Skeletal muscle satellite cell (primary cell): ENCODE measurements around the gene ZNF334.

Experiments used
- H3K27me3 ChIP-seq: 2 replicates; pipeline ENCODE4 v1.7.0; 2013; ENCODE audit warnings: low read length; ENCODE audit not compliant: control insufficient read depth, insufficient read depth
- H3K36me3 ChIP-seq: 2 replicates; pipeline ENCODE4 v1.7.0; 2013; ENCODE audit warnings: mild to moderate bottlenecking, control low read depth, low read length; ENCODE audit not compliant: insufficient read depth
- H3K4me1 ChIP-seq: 2 replicates; pipeline ENCODE4 v1.7.0; 2013; ENCODE audit warnings: low read length; ENCODE audit not compliant: control insufficient read depth, insufficient read depth
- H3K4me2 ChIP-seq: 2 replicates; pipeline ENCODE4 v1.7.0; 2013; ENCODE audit warnings: mild to moderate bottlenecking, low read length
- H3K4me3 ChIP-seq: 2 replicates; pipeline ENCODE4 v1.7.0; 2013; ENCODE audit warnings: low read length
- H3K9ac ChIP-seq: 2 replicates; pipeline ENCODE4 v1.7.0; 2013; ENCODE audit warnings: mild to moderate bottlenecking, low read depth, low read length, moderate library complexity
- H3K9me3 ChIP-seq: replicated peaks from 2 replicates; pipeline ENCODE4 v1.7.0; 2013; ENCODE audit warnings: mild to moderate bottlenecking, control low read depth, low read length

ZNF334 gene

GRCh38 chr20:46509523-46509922 is 3.8 kb downstream of the ZNF334 start:
- Histone ChIP-seq H3K9me3 (no peaks in the 10 kb centered on the region), H3K27me3 (no peaks in the 10 kb centered on the region), H3K9ac (no peak overlapping the region), H3K4me2 (no peak overlapping the region), H3K4me1 (peaks cover 4% of the 10 kb centered on the region), H3K36me3 (no peaks in the 10 kb centered on the region), H3K4me3 (no peak overlapping the region)

- Histone ChIP-seq H3K9me3 (peaks cover 2% of the 10 kb centered on the region), H3K4me3 (no peak overlapping the region), H3K4me1 (no peaks in the 10 kb centered on the region), H3K36me3 (no peaks in the 10 kb centered on the region), H3K27me3 (no peaks in the 10 kb centered on the region), H3K4me2 (no peak overlapping the region), H3K9ac (no peak overlapping the region)
These were observed 5.5 kb downstream of the ZNF334 start for GRCh38 chr20:46507760-46508407.

- Histone ChIP-seq H3K36me3 (no peaks in the 10 kb centered on the region), H3K4me3 (no peak overlapping the region), H3K27me3 (no peaks in the 10 kb centered on the region), H3K4me1 (no peaks in the 10 kb centered on the region), H3K4me2 (no peak overlapping the region), H3K9me3 (peaks cover 22% of the 10 kb centered on the region), H3K9ac (no peak overlapping the region)
These were observed 7.9 kb downstream of the ZNF334 start for GRCh38 chr20:46505506-46505905.

GRCh38 chr20:46501961-46502360 is 11.4 kb downstream of the ZNF334 start:
- Histone ChIP-seq H3K27me3 (no peaks in the 10 kb centered on the region), H3K4me1 (no peaks in the 10 kb centered on the region), H3K36me3 (no peaks in the 10 kb centered on the region), H3K4me3 (no peak overlapping the region), H3K4me2 (no peak overlapping the region), H3K9me3 (peaks cover 28% of the 10 kb centered on the region), H3K9ac (no peak overlapping the region)

GRCh38 chr20:46501337-46501942 is 11.9 kb downstream of the ZNF334 start:
- Histone ChIP-seq H3K9ac (no peak overlapping the region), H3K36me3 (no peaks in the 10 kb centered on the region), H3K9me3 (peaks cover 28% of the 10 kb centered on the region), H3K4me3 (no peak overlapping the region), H3K27me3 (no peaks in the 10 kb centered on the region), H3K4me1 (no peaks in the 10 kb centered on the region), H3K4me2 (no peak overlapping the region)

GRCh38 chr20:46494077-46494476 is 19.3 kb downstream of the ZNF334 start:
- no peaks in the 10 kb centered on the region for H3K4me1 ChIP-seq
- H3K4me2 ChIP-seq = no peak overlapping the region
- no peak overlapping the region for H3K9ac ChIP-seq
- no peak overlapping the region for H3K4me3 ChIP-seq
- H3K27me3 ChIP-seq = no peaks in the 10 kb centered on the region
- no peaks in the 10 kb centered on the region for H3K36me3 ChIP-seq
- H3K9me3 ChIP-seq = no peaks in the 10 kb centered on the region

- H3K27me3 ChIP-seq = peaks cover 5% of the 10 kb centered on the region
- no peaks in the 10 kb centered on the region for H3K36me3 ChIP-seq
- no peak overlapping the region for H3K4me2 ChIP-seq
- no peaks in the 10 kb centered on the region for H3K9me3 ChIP-seq
- no peak overlapping the region for H3K4me3 ChIP-seq
- H3K9ac ChIP-seq = no peak overlapping the region
- H3K4me1 ChIP-seq = no peaks in the 10 kb centered on the region
These were observed 22.0 kb downstream of the ZNF334 start for GRCh38 chr20:46491354-46491753.

- Histone ChIP-seq H3K4me1 (no peaks in the 10 kb centered on the region), H3K4me3 (no peak overlapping the region), H3K4me2 (no peak overlapping the region), H3K27me3 (peaks cover 14% of the 10 kb centered on the region), H3K36me3 (no peaks in the 10 kb centered on the region), H3K9ac (no peak overlapping the region), H3K9me3 (no peaks in the 10 kb centered on the region)
These were observed 24.9 kb downstream of the ZNF334 start for GRCh38 chr20:46488451-46488850.

GRCh38 chr20:46487628-46488027 is 25.7 kb downstream of the ZNF334 start:
- Histone ChIP-seq H3K4me1 (no peaks in the 10 kb centered on the region), H3K4me3 (no peak overlapping the region), H3K36me3 (no peaks in the 10 kb centered on the region), H3K9me3 (no peaks in the 10 kb centered on the region), H3K27me3 (peaks cover 14% of the 10 kb centered on the region), H3K4me2 (no peak overlapping the region), H3K9ac (no peak overlapping the region)

GRCh38 chr20:46485431-46485830 is 27.9 kb downstream of the ZNF334 start:
- H3K9ac ChIP-seq = no peak overlapping the region
- peaks cover 14% of the 10 kb centered on the region for H3K27me3 ChIP-seq
- H3K4me1 ChIP-seq = no peaks in the 10 kb centered on the region
- no peaks in the 10 kb centered on the region for H3K36me3 ChIP-seq
- H3K9me3 ChIP-seq = no peaks in the 10 kb centered on the region
- H3K4me2 ChIP-seq = peak overlapping the region; percentile 50
- H3K4me3 ChIP-seq = no peak overlapping the region

- Histone ChIP-seq H3K27me3 (peaks cover 14% of the 10 kb centered on the region), H3K4me3 (no peak overlapping the region), H3K9me3 (no peaks in the 10 kb centered on the region), H3K9ac (no peak overlapping the region), H3K4me1 (no peaks in the 10 kb centered on the region), H3K36me3 (no peaks in the 10 kb centered on the region), H3K4me2 (no peak overlapping the region)
These were observed 28.4 kb downstream of the ZNF334 start for GRCh38 chr20:46484954-46485353.

GRCh38 chr20:46483879-46484278 is 29.5 kb downstream of the ZNF334 start:
- Histone ChIP-seq H3K4me1 (no peaks in the 10 kb centered on the region), H3K9me3 (no peaks in the 10 kb centered on the region), H3K9ac (no peak overlapping the region), H3K27me3 (peaks cover 14% of the 10 kb centered on the region), H3K36me3 (no peaks in the 10 kb centered on the region), H3K4me3 (no peak overlapping the region), H3K4me2 (no peak overlapping the region)
